GM19099 (cell line): ENCODE results near the gene COL18A1.

ENCODE experiments used
- POLR2A ChIP-seq: IDR thresholded peaks from 3 replicates; pipeline ENCODE4 v1.6.1; 2011; ENCODE audit warnings: low read depth; ENCODE audit not compliant: insufficient read length; ENCODE audit errors: extremely low read depth

COL18A1 gene

DNA sequence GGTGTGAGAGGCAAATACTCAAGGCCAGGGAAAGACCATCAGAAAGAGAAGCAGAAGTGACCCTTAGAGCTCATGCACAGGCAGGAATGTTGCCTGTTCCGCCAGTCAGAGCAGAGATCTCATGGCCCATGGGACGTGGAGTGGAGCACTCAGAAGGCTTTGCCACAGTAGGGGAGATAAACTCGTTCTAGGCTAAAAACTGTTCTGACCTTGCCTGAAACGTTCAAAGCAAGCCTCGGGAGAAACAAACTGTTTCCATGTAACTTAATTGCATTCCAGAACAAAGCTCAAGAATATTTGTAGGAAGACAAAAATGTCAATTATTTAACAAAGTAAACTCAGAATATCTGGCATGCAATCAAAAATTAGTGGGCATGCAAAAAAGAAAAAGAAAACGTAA lies 158.0 kb downstream of the COL18A1 start:
- TF ChIP-seq POLR2A: no peak
